Measurements from ENCODE around the gene FLOT1.

Gene FLOT1

DNA sequence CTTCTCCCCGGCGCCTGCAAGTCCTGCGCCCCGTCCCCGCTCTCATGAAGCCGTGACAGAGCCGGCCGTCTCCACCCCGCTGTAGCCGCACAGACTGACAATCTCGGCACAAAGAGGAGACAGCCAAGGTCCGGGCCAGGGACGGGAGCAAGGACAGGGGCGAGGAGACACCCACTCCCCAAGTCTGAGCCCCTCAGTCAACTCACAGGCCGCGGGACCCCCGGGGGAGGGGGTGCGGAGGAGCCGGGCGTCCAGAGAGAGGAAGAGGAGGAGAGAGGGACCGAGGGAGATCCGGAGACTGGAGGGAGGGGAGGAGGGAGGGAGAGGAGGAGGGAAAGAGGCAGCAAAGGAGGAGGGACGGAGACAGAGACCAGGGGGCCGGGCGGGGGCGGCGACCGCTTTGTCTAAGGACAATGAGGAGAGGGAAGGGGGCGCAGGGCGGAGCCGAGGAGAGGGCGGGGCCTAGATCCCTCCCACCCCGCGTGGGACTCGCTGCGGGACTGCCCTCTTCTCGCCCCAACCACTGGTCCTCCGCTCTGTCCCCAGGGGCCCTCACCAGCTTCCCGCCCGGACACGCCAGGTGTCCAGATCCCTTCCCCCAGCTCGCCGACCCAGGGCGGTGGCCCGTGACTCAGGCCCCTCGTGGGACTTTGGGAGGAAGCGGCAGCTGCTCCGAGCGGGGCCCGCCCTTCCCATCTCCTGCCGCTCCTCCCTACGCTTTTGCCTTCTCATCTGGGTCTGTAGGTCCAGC, 55.4 kb downstream of the FLOT1 start (continued):
- TF ChIP-seq ZNF544 (tag by site-specific recombination; IDR thresholded peaks at IDR 0.05) = no peak
- TF ChIP-seq, protein P1, sequence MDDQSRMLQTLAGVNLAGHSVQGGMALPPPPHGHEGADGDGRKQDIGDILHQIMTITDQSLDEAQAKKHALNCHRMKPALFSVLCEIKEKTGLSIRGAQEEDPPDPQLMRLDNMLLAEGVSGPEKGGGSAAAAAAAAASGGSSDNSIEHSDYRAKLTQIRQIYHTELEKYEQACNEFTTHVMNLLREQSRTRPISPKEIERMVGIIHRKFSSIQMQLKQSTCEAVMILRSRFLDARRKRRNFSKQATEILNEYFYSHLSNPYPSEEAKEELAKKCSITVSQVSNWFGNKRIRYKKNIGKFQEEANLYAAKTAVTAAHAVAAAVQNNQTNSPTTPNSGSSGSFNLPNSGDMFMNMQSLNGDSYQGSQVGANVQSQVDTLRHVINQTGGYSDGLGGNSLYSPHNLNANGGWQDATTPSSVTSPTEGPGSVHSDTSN (CRISPR knock-in tag; IDR thresholded peaks at IDR 0.05) = no peak
- peak; percentile 95 for TF ChIP-seq ZNF423 (tag by site-specific recombination; IDR thresholded peaks at IDR 0.05)
- TF ChIP-seq HOXD13 (CRISPR knock-in tag; IDR thresholded peaks at IDR 0.05; ENCODE audit: borderline replicate concordance) = no peak
- TF ChIP-seq ZNF155 (tag by site-specific recombination; IDR thresholded peaks at IDR 0.05) = no peak
- peak; percentile 61 for TF ChIP-seq ZBTB8A (tag by site-specific recombination; IDR thresholded peaks at IDR 0.05)
- TF ChIP-seq ZNF623 (tag by site-specific recombination; IDR thresholded peaks at IDR 0.05) = no peak
- TF ChIP-seq, protein P2, sequence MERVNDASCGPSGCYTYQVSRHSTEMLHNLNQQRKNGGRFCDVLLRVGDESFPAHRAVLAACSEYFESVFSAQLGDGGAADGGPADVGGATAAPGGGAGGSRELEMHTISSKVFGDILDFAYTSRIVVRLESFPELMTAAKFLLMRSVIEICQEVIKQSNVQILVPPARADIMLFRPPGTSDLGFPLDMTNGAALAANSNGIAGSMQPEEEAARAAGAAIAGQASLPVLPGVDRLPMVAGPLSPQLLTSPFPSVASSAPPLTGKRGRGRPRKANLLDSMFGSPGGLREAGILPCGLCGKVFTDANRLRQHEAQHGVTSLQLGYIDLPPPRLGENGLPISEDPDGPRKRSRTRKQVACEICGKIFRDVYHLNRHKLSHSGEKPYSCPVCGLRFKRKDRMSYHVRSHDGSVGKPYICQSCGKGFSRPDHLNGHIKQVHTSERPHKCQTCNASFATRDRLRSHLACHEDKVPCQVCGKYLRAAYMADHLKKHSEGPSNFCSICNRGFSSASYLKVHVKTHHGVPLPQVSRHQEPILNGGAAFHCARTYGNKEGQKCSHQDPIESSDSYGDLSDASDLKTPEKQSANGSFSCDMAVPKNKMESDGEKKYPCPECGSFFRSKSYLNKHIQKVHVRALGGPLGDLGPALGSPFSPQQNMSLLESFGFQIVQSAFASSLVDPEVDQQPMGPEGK (tag by site-specific recombination; IDR thresholded peaks at IDR 0.05) = peak; percentile 99
- no peak for TF ChIP-seq GLI2 (tag by site-specific recombination; IDR thresholded peaks at IDR 0.05; ENCODE audit: borderline replicate concordance, low read depth)
- TF ChIP-seq ZNF391 (tag by site-specific recombination; IDR thresholded peaks at IDR 0.05; ENCODE audit: borderline replicate concordance, low read depth) = peak; percentile 69; the same call in 1 of the 2 replicates
- TF ChIP-seq ZNF16 (tag by site-specific recombination; IDR thresholded peaks at IDR 0.05; ENCODE audit: low read depth) = no peak
- no peak for TF ChIP-seq ZNF133 (tag by site-specific recombination; IDR thresholded peaks at IDR 0.05)
- no peak for TF ChIP-seq ZNF654 (tag by site-specific recombination; IDR thresholded peaks at IDR 0.05; ENCODE audit: low read depth)
- TF ChIP-seq ZNF596 (tag by site-specific recombination; IDR thresholded peaks at IDR 0.05) = no peak
- TF ChIP-seq ZNF114 (tag by site-specific recombination; IDR thresholded peaks at IDR 0.05) = no peak
- TF ChIP-seq, protein P3, sequence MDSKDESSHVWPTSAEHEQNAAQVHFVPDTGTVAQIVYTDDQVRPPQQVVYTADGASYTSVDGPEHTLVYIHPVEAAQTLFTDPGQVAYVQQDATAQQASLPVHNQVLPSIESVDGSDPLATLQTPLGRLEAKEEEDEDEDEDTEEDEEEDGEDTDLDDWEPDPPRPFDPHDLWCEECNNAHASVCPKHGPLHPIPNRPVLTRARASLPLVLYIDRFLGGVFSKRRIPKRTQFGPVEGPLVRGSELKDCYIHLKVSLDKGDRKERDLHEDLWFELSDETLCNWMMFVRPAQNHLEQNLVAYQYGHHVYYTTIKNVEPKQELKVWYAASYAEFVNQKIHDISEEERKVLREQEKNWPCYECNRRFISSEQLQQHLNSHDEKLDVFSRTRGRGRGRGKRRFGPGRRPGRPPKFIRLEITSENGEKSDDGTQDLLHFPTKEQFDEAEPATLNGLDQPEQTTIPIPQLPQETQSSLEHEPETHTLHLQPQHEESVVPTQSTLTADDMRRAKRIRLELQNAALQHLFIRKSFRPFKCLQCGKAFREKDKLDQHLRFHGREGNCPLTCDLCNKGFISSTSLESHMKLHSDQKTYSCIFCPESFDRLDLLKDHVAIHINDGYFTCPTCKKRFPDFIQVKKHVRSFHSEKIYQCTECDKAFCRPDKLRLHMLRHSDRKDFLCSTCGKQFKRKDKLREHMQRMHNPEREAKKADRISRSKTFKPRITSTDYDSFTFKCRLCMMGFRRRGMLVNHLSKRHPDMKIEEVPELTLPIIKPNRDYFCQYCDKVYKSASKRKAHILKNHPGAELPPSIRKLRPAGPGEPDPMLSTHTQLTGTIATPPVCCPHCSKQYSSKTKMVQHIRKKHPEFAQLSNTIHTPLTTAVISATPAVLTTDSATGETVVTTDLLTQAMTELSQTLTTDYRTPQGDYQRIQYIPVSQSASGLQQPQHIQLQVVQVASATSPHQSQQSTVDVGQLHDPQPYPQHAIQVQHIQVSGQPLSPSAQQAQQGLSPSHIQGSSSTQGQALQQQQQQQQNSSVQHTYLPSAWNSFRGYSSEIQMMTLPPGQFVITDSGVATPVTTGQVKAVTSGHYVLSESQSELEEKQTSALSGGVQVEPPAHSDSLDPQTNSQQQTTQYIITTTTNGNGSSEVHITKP (tag by site-specific recombination; IDR thresholded peaks at IDR 0.05) = peak; percentile 81
- TF ChIP-seq ZNF302 (tag by site-specific recombination; IDR thresholded peaks at IDR 0.05; ENCODE audit: low read depth) = no peak
- no peak for TF ChIP-seq ZNF792 (tag by site-specific recombination; IDR thresholded peaks at IDR 0.05)
- TF ChIP-seq KLF8 (tag by site-specific recombination; IDR thresholded peaks at IDR 0.05) = peak; percentile 94
- TF ChIP-seq RBAK (tag by site-specific recombination; IDR thresholded peaks at IDR 0.05) = no peak
- TF ChIP-seq, protein P4, sequence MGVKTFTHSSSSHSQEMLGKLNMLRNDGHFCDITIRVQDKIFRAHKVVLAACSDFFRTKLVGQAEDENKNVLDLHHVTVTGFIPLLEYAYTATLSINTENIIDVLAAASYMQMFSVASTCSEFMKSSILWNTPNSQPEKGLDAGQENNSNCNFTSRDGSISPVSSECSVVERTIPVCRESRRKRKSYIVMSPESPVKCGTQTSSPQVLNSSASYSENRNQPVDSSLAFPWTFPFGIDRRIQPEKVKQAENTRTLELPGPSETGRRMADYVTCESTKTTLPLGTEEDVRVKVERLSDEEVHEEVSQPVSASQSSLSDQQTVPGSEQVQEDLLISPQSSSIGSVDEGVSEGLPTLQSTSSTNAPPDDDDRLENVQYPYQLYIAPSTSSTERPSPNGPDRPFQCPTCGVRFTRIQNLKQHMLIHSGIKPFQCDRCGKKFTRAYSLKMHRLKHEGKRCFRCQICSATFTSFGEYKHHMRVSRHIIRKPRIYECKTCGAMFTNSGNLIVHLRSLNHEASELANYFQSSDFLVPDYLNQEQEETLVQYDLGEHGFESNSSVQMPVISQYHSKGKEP (tag by site-specific recombination; IDR thresholded peaks at IDR 0.05) = no peak
- no peak for TF ChIP-seq ZNF548 (tag by site-specific recombination; IDR thresholded peaks at IDR 0.05)
- TF ChIP-seq ZNF510 (tag by site-specific recombination; IDR thresholded peaks at IDR 0.05; ENCODE audit: insufficient replicate concordance) = no peak
- TF ChIP-seq SP3 (tag by site-specific recombination; IDR thresholded peaks at IDR 0.05) = peak; percentile 99
- no peak for TF ChIP-seq ZNF175 (tag by site-specific recombination; IDR thresholded peaks at IDR 0.05)
- TF ChIP-seq, protein P5, sequence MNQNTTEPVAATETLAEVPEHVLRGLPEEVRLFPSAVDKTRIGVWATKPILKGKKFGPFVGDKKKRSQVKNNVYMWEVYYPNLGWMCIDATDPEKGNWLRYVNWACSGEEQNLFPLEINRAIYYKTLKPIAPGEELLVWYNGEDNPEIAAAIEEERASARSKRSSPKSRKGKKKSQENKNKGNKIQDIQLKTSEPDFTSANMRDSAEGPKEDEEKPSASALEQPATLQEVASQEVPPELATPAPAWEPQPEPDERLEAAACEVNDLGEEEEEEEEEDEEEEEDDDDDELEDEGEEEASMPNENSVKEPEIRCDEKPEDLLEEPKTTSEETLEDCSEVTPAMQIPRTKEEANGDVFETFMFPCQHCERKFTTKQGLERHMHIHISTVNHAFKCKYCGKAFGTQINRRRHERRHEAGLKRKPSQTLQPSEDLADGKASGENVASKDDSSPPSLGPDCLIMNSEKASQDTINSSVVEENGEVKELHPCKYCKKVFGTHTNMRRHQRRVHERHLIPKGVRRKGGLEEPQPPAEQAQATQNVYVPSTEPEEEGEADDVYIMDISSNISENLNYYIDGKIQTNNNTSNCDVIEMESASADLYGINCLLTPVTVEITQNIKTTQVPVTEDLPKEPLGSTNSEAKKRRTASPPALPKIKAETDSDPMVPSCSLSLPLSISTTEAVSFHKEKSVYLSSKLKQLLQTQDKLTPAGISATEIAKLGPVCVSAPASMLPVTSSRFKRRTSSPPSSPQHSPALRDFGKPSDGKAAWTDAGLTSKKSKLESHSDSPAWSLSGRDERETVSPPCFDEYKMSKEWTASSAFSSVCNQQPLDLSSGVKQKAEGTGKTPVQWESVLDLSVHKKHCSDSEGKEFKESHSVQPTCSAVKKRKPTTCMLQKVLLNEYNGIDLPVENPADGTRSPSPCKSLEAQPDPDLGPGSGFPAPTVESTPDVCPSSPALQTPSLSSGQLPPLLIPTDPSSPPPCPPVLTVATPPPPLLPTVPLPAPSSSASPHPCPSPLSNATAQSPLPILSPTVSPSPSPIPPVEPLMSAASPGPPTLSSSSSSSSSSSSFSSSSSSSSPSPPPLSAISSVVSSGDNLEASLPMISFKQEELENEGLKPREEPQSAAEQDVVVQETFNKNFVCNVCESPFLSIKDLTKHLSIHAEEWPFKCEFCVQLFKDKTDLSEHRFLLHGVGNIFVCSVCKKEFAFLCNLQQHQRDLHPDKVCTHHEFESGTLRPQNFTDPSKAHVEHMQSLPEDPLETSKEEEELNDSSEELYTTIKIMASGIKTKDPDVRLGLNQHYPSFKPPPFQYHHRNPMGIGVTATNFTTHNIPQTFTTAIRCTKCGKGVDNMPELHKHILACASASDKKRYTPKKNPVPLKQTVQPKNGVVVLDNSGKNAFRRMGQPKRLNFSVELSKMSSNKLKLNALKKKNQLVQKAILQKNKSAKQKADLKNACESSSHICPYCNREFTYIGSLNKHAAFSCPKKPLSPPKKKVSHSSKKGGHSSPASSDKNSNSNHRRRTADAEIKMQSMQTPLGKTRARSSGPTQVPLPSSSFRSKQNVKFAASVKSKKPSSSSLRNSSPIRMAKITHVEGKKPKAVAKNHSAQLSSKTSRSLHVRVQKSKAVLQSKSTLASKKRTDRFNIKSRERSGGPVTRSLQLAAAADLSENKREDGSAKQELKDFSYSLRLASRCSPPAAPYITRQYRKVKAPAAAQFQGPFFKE (tag by site-specific recombination; IDR thresholded peaks at IDR 0.05; ENCODE audit: borderline replicate concordance) = no peak
